Neural progenitor cell (in vitro differentiated cells): ENCODE results near the gene CWC25. TPM values are rescaled to one million over a fixed set of nuclear protein-coding genes. Genes with fewer than 3 reads are reported as not detected.

Experiments
- DNase-seq: peaks from one replicate; pipeline ENCODE4 v3.0.0-alpha.2; 2016; ENCODE audit warnings: low spot score
- H2AFZ ChIP-seq: fragments of 200-600 bp; sonication (generic); replicated peaks from 2 replicates; pipeline ENCODE4 v1.6.1; 2016; ENCODE audit warnings: antibody characterized with exemption
- H3F3A ChIP-seq: fragments of 200-600 bp; sonication (generic); 2 replicates; pipeline ENCODE4 v1.6.1; 2016; ENCODE audit warnings: antibody characterized with exemption, low read depth
- H3K27ac ChIP-seq: fragments of 200-600 bp; sonication (generic); 2 replicates; pipeline ENCODE4 v1.5.1; 2016; ENCODE audit warnings: mild to moderate bottlenecking
- H3K27me3 ChIP-seq: fragments of 200-600 bp; sonication (generic); 2 replicates; pipeline ENCODE4 v1.6.1; 2016; ENCODE audit warnings: mild to moderate bottlenecking, moderate library complexity
- H3K36me3 ChIP-seq: fragments of 200-600 bp; sonication (generic); 2 replicates; pipeline ENCODE4 v1.5.1; 2016
- H3K4me1 ChIP-seq: fragments of 200-600 bp; sonication (generic); 2 replicates; pipeline ENCODE4 v1.6.1; 2016; ENCODE audit warnings: mixed run types
- H3K4me2 ChIP-seq: fragments of 200-600 bp; sonication (generic); 2 replicates; pipeline ENCODE4 v1.6.1; 2016
- H3K4me3 ChIP-seq: fragments of 200-600 bp; sonication (generic); 2 replicates; pipeline ENCODE4 v1.5.1; 2016
- H3K79me2 ChIP-seq: fragments of 200-600 bp; sonication (generic); 2 replicates; pipeline ENCODE4 v1.6.1; 2016; ENCODE audit warnings: low read depth
- H3K9ac ChIP-seq: fragments of 200-600 bp; sonication (generic); 2 replicates; pipeline ENCODE4 v1.6.1; 2016
- H3K9me3 ChIP-seq: fragments of 200-600 bp; sonication (generic); 2 replicates; pipeline ENCODE4 v1.5.1; 2016; ENCODE audit warnings: low read depth
- H4K20me1 ChIP-seq: fragments of 200-600 bp; sonication (generic); 2 replicates; pipeline ENCODE4 v1.6.1; 2016; ENCODE audit warnings: low read depth
- H3K27ac Mint-ChIP-seq: 3 replicates; pipeline ENCODE4 v1.8.0; 2021; ENCODE audit warnings: mixed read lengths
- H3K27me3 Mint-ChIP-seq: 2 replicates; pipeline ENCODE4 v1.8.0; 2022; ENCODE audit warnings: low read depth, mild to moderate bottlenecking, inconsistent platforms, moderate library complexity, mixed read lengths; ENCODE audit not compliant: insufficient read depth
- H3K36me3 Mint-ChIP-seq: 3 replicates; pipeline ENCODE4 v1.8.0; 2021; ENCODE audit warnings: mixed read lengths
- H3K4me1 Mint-ChIP-seq: 3 replicates; pipeline ENCODE4 v1.8.0; 2021; ENCODE audit warnings: mixed read lengths
- H3K4me3 Mint-ChIP-seq: 3 replicates; pipeline ENCODE4 v1.8.0; 2021; ENCODE audit warnings: mild to moderate bottlenecking, moderate library complexity, mixed read lengths
- H3K9me3 Mint-ChIP-seq: 3 replicates; pipeline ENCODE4 v1.8.0; 2020; ENCODE audit warnings: mixed read lengths
- CTCF ChIP-seq: fragments of 200-600 bp; sonication (generic); IDR thresholded peaks from 2 replicates; pipeline ENCODE4 v1.5.1; 2017; ENCODE audit warnings: antibody characterized with exemption, mild to moderate bottlenecking
- EZH2 ChIP-seq: fragments of 200-600 bp; sonication (generic); IDR thresholded peaks from 2 replicates; pipeline ENCODE4 v1.6.1; 2017; ENCODE audit warnings: antibody characterized with exemption, mild to moderate bottlenecking, moderate library complexity
- EZH2phosphoT487 ChIP-seq: fragments of 200-600 bp; sonication (generic); IDR thresholded peaks from 2 replicates; pipeline ENCODE4 v1.6.1; 2017; ENCODE audit warnings: antibody characterized with exemption
- total RNA-seq: library from RNA; depleted of rRNA; stranded (reverse); fragments of >200 nt; gene quantifications from 2 replicates; pipeline ENCODE4 v1.2.3, GENCODE V29; 2015; ENCODE audit warnings: low replicate concordance

The CWC25 gene
- total RNA-seq, 1 donor from 2014 or later: 19.2 TPM

- H3K36me3 Mint-ChIP-seq: peaks cover 39% of the 10 kb centered on the region
- H3K27ac ChIP-seq: no peak overlapping the region
- H3K79me2 ChIP-seq: peaks cover 44% of the 10 kb centered on the region
Measured at GRCh38 chr17:38848557-38848891, 23.4 kb upstream of the CWC25 start.

GRCh38 chr17:38844261-38844757 lies 19.2 kb upstream of the CWC25 start:
- peaks cover 9% of the 10 kb centered on the region for H3K36me3 Mint-ChIP-seq
- H3K27ac Mint-ChIP-seq: no peak overlapping the region
- Histone ChIP-seq H3K27me3 (no peaks in the 10 kb centered on the region), H2AFZ (no peak overlapping the region), H3K27ac (no peak overlapping the region), H3K79me2 (peaks cover 2% of the 10 kb centered on the region), H3K4me2 (no peak overlapping the region), H3K9me3 (no peaks in the 10 kb centered on the region), H4K20me1 (peaks cover 6% of the 10 kb centered on the region), H3K9ac (no peak overlapping the region), H3K4me3 (no peak overlapping the region), H3K36me3 (peaks cover 10% of the 10 kb centered on the region), H3K4me1 (no peaks in the 10 kb centered on the region), H3F3A (peaks cover 44% of the 10 kb centered on the region)
- H3K4me1 Mint-ChIP-seq: peaks cover 3% of the 10 kb centered on the region
- no peak for DNase-seq
- H3K27me3 Mint-ChIP-seq: no peaks in the 10 kb centered on the region
- H3K9me3 Mint-ChIP-seq: no peaks in the 10 kb centered on the region
- no peak overlapping the region for H3K4me3 Mint-ChIP-seq
- TF ChIP-seq EZH2 (no peak), EZH2phosphoT487 (no peak), CTCF (no peak)

More at GRCh38 chr17:38848557-38848891, 23.4 kb upstream of the CWC25 start:
- Histone ChIP-seq H3K4me3 (no peak overlapping the region), H3K36me3 (peaks cover 36% of the 10 kb centered on the region), H3K27me3 (no peaks in the 10 kb centered on the region), H3K9ac (no peak overlapping the region), H3K4me1 (peaks cover 14% of the 10 kb centered on the region), H3F3A (peaks cover 79% of the 10 kb centered on the region), H4K20me1 (peaks cover 45% of the 10 kb centered on the region), H3K9me3 (no peaks in the 10 kb centered on the region), H3K4me2 (no peak overlapping the region), H2AFZ (no peak overlapping the region)
- TF ChIP-seq EZH2 (no peak), EZH2phosphoT487 (no peak)
- H3K27me3 Mint-ChIP-seq: peaks cover 5% of the 10 kb centered on the region
- no peak overlapping the region for H3K27ac Mint-ChIP-seq
- no peaks in the 10 kb centered on the region for H3K9me3 Mint-ChIP-seq
- H3K4me3 Mint-ChIP-seq: no peak overlapping the region
- no peak for DNase-seq
- peaks cover 35% of the 10 kb centered on the region for H3K4me1 Mint-ChIP-seq

- DNase-seq: no peak
- peak overlapping the region; percentile 100 for H3K27ac Mint-ChIP-seq
- Histone ChIP-seq H3K36me3 (no peaks in the 10 kb centered on the region), H3K4me1 (peaks cover 6% of the 10 kb centered on the region), H3K4me3 (peak overlapping the region; percentile 96), H3K4me2 (peak overlapping the region; percentile 98), H2AFZ (peak overlapping the region; percentile 90), H3F3A (peaks cover 15% of the 10 kb centered on the region), H3K27me3 (no peaks in the 10 kb centered on the region), H3K9me3 (no peaks in the 10 kb centered on the region), H4K20me1 (peaks cover 12% of the 10 kb centered on the region), H3K27ac (peak overlapping the region; percentile 97), H3K79me2 (peaks cover 31% of the 10 kb centered on the region), H3K9ac (peak overlapping the region; percentile 94)
- H3K4me1 Mint-ChIP-seq: peaks cover 22% of the 10 kb centered on the region
- H3K27me3 Mint-ChIP-seq: peaks cover 19% of the 10 kb centered on the region
- peak overlapping the region; percentile 98 for H3K4me3 Mint-ChIP-seq
- TF ChIP-seq EZH2 (no peak), CTCF (no peak), EZH2phosphoT487 (no peak)
- H3K36me3 Mint-ChIP-seq: peaks cover 3% of the 10 kb centered on the region
- no peaks in the 10 kb centered on the region for H3K9me3 Mint-ChIP-seq
Measured at GRCh38 chr17:38825762-38826247, 684 bp upstream of the CWC25 start.

- Mint-ChIP-seq H3K4me3 (no peak overlapping the region), H3K36me3 (peaks cover 18% of the 10 kb centered on the region), H3K9me3 (no peaks in the 10 kb centered on the region), H3K27ac (no peak overlapping the region), H3K4me1 (no peaks in the 10 kb centered on the region), H3K27me3 (peaks cover 4% of the 10 kb centered on the region)
- H3K27me3 ChIP-seq: no peaks in the 10 kb centered on the region
- no peak overlapping the region for H3K4me2 ChIP-seq
- no peak overlapping the region for H3K27ac ChIP-seq
- H3K4me1 ChIP-seq: no peaks in the 10 kb centered on the region
- peaks cover 3% of the 10 kb centered on the region for H3K79me2 ChIP-seq
- no peaks in the 10 kb centered on the region for H3K9me3 ChIP-seq
- no peaks in the 10 kb centered on the region for H3F3A ChIP-seq
- DNase-seq: no peak
- no peak overlapping the region for H2AFZ ChIP-seq
- no peak overlapping the region for H3K9ac ChIP-seq
- H4K20me1 ChIP-seq: no peaks in the 10 kb centered on the region
- H3K4me3 ChIP-seq: no peak overlapping the region
- no peaks in the 10 kb centered on the region for H3K36me3 ChIP-seq
- peak; percentile 15 for TF ChIP-seq CTCF
- no peak for TF ChIP-seq EZH2phosphoT487
Measured at GRCh38 chr17:38815576-38816193, 9.4 kb downstream of the CWC25 start.
